Left colon (tissue), 2 donors: ENCODE measurements around the gene ZSWIM8. TPM values are rescaled to one million over a fixed set of nuclear protein-coding genes. Genes with fewer than 3 reads are reported as not detected.
"Not testable (repeated sequence)": the region's sequence is repeated elsewhere in the genome, so short reads cannot be mapped to it uniquely, and the experiment has no call there.

Source experiments
- ATAC-seq: fragments of 200-7000 bp; cut with Tn5 transposase; one replicate; pipeline ENCODE4 v1.9.1; 2020; ENCODE audit warnings: mild to moderate bottlenecking, moderate library complexity
- DNase-seq, 2 donors: peaks; one replicate each; pipeline ENCODE4 v3.0.0-alpha.2; 2020
- intact Hi-C, 2 donors: fragments of 100-400 bp; cut with DNase I in 1 of 2; cut with micrococcal nuclease in 1 of 2; formaldehyde crosslinking; loops; one replicate each; pipeline versions ENCODE4 v1.11.2 to v1.14.0; 2022; cut with DNase I, micrococcal nuclease
- long read RNA-seq: library from polyadenylated mRNA; unstranded; transcript quantifications from one replicate; pipeline ENCODE4 v2.0.0, GENCODE V29; 2021
- total RNA-seq, 2 donors: library from RNA; stranded (reverse); fragmentation: NEBNext Ultra II Directional; extraction: Animal tissue kit (Norgen Biotek cat#: 25700); gene quantifications; one replicate each; pipeline ENCODE4 v1.2.1, GENCODE V29; 2021
- donor health status: DM: no; HTN: no; CAD: no.
- donor health status: DM: yes; HTN: yes; CAD: no.

The ZSWIM8 gene, protein sequence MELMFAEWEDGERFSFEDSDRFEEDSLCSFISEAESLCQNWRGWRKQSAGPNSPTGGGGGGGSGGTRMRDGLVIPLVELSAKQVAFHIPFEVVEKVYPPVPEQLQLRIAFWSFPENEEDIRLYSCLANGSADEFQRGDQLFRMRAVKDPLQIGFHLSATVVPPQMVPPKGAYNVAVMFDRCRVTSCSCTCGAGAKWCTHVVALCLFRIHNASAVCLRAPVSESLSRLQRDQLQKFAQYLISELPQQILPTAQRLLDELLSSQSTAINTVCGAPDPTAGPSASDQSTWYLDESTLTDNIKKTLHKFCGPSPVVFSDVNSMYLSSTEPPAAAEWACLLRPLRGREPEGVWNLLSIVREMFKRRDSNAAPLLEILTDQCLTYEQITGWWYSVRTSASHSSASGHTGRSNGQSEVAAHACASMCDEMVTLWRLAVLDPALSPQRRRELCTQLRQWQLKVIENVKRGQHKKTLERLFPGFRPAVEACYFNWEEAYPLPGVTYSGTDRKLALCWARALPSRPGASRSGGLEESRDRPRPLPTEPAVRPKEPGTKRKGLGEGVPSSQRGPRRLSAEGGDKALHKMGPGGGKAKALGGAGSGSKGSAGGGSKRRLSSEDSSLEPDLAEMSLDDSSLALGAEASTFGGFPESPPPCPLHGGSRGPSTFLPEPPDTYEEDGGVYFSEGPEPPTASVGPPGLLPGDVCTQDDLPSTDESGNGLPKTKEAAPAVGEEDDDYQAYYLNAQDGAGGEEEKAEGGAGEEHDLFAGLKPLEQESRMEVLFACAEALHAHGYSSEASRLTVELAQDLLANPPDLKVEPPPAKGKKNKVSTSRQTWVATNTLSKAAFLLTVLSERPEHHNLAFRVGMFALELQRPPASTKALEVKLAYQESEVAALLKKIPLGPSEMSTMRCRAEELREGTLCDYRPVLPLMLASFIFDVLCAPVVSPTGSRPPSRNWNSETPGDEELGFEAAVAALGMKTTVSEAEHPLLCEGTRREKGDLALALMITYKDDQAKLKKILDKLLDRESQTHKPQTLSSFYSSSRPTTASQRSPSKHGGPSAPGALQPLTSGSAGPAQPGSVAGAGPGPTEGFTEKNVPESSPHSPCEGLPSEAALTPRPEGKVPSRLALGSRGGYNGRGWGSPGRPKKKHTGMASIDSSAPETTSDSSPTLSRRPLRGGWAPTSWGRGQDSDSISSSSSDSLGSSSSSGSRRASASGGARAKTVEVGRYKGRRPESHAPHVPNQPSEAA (N-terminal part only)
- 10 to 100 TPM; 60.4 to 67.1 TPM for total RNA-seq
- long read RNA-seq, partial matches to known transcripts: 13 of 19 reads
- long read RNA-seq, other reads (novel, unspliced or antisense): 3 of 19 reads

DNA sequence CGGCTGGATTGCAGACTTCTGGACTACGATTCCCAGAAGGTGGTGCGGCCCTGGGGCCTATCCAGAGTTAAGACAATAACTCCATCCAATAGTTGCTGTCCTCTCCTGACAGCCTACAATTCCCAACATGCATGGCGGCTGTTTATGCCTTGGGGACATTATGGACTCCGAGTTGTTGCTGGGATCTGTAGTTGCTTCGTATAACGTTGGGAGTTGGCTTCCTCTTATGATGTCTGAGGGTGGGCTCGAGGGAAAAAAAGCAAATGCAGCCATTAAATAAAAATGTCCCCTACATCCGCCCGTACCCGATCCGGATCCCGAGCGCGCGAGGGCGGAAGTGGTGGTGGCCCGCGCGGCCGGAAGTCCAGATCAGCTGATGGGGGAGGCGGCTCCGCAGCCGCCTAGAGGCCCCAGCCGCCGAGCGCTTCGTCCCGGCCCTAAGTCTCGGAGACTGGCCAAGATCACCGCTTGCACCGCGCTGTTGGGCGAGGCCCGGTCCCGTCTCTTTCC is at the start of gene ZSWIM8:
Gene ZSWIM8 (plus strand): TSS at position 396 of the 510 bp plus-strand sequence. CDS start 273 bp downstream, outside the sequence.
- DNase-seq (peak; percentile 89 to 93), ATAC-seq (peak; percentile 79)
- intact Hi-C loops: no loop called here

DNA sequence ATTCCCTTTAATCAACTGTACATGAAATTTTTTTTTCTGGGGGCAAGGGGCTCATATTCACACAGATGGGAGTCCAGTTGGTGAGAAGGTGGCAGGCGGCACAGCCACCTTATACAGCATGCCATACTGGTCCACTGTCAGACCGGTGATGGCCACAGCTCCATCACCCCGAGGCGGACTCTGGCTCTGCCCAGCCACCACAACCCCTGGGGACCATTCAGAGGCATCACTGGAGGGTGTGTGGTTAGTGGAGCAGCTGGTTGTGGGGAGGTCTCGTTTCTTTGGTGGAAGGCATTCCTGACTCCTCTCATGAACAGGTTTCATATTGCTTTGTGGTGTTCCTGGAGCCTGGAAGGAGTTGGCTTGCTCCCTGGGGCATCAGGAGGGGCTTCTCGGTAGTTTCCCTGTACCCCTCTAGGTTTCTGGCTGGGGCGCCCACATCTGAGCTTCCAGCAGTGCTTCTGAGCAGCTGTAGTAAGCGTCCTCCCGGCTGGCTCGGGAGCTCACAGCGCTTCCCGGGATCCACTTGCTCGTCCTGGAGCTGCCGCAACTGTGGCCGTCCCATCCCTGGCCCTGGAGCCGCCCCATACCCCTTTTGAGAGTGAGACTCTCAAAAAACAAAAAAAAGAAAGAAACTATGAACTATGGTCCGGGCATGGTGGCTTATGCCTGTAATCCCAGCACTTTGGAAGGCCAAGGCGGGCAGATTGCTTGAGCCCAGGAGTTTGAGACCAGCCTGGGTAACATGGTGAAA is 44.7 kb upstream of the ZSWIM8 start:
- ATAC-seq, DNase-seq, intact Hi-C loops: not testable (repeated sequence)

DNA sequence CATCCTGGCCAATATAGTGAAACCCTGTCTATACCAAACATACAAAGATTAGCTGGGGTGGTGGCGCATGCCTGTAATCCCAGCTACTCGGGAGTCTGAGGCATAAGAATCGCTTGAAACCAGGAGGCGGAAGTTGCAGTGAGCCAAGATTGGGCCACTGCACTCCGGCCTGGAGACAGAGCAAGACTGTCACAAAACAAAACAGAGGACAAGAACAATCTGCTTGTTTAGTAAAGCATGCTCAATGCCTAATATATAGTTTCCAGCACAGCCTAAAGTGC is 43.0 kb upstream of the ZSWIM8 start:
- ATAC-seq: no peak
- intact Hi-C loops: no loop called here

DNA sequence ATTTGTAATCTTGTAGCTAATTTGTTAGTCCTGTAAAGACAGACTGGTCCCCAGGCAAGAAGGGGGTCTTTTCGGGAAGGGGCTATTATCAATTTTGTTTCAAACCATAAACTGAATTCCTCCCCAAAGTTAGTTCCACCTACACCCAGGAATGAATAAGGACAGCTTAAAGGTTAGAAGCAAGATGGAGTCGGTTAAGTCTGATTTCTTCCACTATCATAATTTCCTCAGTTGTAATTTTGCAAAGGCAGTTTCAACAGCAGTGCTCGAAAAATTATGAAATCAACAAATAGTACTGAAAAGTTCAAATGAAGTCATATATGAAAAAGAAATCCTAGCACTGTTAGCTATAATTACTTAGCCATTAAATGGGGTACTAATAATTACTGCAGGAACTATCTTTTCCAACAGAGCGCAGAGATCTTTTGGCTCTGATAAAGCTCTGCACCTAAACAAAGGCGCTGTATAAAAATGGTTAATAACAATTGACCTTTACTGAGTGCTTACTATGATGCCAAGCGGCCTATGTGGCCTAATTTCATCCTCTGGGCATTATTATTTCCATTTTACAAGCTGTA is 42.0 kb upstream of the ZSWIM8 start:
- DNase-seq (no peak), ATAC-seq (no peak)
- intact Hi-C loops: no loop called here

More for the DNA sequence above, 43.0 kb upstream of the ZSWIM8 start:
- DNase-seq: no peak

DNA sequence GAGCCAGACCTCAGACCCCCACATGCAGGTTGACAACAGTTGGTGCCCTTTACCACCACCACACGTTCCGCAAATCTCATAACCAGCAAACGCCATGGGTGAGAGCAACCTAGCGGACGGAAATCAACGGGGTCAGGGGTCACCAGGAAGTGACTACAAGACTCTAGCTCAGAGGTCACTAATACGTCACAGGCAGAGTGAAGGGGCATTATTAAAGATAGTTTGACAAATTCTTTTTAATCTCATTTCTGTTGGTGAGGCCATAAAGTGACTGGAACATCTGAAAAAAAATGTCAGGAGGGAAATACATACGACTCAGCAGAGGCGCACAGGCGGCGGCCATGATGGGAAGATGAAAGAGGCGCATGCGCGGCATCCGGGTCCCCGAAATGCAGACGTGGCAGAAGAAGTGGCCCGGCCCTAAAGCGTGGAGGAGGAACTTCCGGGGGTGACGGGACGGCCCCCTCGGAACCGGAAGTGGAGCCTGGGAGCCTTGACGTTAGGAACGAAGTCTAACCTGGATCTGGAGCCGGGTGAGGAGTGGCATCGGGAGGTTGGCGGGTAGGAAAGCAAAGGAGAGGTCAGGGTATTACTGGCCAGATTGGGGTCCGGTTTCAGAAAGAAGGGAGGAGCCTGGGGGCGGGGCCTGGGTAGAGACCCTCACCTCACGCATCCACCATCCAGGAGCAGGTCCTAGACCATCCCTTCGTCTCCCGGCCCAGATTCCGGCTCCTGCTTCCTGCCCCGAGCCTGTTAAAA is 41.3 kb upstream of the ZSWIM8 start, which contains the start of gene SEC24C:
Gene SEC24C (plus strand): TSS at position 468 of the 759 bp plus-strand sequence. CDS start 2,461 bp downstream, outside the sequence.
- intact Hi-C loops: no loop called here
- DNase-seq: peak; percentile 97 to 98
- peak; percentile 95 for ATAC-seq

DNA sequence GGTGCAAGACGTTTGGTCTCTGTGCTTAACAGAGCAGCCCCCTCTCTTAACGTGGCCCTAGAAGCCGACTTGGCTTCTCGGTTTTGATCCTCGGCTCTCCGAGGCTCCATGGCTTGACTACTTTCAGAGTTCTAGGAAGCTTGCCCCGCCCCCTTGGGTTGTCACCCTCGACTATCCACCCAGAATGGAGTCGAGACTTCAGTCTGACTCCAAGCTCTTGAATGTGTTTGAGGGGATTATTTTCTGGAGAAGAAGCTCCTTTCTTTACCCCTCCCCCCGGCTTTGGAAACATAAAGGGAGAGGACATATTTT is 40.8 kb upstream of the ZSWIM8 start:
- DNase-seq (peak; percentile 66 to 83), ATAC-seq (peak; percentile 55)
- intact Hi-C loops: no loop called here

DNA sequence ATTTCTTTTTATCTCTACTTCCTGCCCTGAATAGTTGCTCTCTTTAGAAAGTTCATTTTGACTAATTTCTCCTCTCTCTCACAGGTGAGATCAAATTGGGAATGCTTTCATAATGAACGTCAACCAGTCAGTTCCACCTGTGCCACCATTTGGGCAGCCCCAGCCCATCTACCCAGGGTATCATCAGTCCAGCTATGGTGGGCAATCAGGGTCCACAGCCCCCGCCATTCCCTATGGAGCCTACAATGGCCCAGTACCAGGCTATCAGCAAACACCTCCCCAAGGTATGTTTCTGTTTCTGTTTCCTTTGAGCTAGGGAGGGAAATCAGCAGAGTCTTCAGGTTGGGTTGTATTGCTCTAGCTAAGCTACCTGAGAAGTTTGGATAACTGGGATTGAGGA is 38.7 kb upstream of the ZSWIM8 start:
- ATAC-seq (no peak), DNase-seq (no peak)
- intact Hi-C loops: no loop called here

DNA sequence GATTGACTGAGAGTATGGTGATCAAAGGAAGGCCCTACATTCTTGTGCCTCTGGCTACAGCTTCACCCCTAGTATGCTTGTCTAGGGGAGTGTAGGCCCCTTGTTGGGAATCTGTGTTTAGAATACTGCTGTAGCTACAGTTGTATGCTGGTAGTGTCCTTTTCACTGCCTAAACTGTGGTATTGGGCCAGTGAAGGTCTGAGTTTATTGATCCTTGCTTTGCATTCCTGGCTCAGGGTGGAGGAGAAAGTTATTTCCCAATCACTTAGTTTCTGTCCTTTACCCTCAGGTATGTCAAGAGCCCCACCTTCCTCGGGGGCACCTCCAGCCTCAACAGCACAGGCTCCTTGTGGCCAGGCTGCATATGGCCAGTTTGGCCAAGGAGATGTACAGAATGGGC is 34.6 kb upstream of the ZSWIM8 start:
- intact Hi-C loops: no loop called here
- ATAC-seq: no peak
- DNase-seq: no peak

DNA sequence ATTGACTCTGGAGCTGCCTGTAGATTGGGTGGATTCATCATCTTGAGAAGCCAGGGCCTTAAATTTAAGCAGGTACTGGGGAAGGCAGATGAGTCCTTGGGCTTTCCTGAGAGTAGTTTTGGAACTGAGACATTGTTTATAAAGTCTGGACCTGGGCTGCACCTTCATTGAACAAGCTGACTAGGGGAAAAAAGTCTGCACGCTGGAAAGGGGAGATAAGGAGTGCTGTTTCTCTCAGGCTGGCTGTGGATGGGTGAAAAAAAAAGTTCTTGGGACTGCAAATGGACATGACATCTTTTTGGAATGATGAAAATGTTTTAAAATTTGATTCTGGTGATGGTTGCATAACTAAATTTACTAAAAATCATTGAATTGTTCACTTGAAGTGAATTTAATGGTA is 29.2 kb upstream of the ZSWIM8 start:
- DNase-seq (no peak), ATAC-seq (no peak)
- intact Hi-C loops: no loop called here

DNA sequence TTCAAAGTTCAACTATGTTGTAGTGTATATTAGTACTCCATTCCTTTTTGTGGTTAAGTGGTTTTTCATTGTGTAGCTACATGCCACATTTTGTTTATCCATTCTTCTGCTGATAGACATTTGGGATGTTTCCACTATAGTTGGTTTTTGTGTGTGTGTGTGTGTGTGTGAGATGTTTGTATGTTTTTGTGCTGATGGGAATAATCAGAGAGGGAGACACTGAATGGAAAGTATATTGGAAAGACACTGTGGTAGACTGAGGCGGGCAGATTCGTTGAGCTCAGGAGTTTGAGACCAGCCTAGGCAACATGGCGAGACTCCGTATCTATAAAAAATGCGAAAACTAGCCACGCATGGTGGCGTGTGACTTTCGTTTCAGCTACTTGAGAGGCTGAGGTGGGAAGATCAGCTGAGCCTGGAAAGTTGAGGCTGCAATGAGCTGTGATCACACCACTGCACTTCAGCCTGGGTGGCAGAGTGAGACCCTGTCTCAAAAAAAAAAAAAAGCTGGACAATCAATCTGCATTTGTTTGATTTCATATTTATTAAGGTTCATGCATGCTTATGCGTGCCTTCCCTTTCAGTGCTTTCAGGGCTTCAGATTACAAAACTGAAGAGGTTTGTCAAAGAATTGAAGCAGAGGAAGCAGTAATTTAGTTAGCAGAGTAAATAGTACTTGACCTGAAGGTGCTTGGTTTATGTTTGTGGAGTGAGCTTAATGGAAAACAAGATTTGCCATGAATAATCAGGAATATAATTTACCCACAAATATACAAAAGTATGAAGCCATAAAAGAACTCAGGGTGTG is 26.5 kb upstream of the ZSWIM8 start:
- ATAC-seq (no peak), DNase-seq (no peak)
- intact Hi-C loops: no loop called here

DNA sequence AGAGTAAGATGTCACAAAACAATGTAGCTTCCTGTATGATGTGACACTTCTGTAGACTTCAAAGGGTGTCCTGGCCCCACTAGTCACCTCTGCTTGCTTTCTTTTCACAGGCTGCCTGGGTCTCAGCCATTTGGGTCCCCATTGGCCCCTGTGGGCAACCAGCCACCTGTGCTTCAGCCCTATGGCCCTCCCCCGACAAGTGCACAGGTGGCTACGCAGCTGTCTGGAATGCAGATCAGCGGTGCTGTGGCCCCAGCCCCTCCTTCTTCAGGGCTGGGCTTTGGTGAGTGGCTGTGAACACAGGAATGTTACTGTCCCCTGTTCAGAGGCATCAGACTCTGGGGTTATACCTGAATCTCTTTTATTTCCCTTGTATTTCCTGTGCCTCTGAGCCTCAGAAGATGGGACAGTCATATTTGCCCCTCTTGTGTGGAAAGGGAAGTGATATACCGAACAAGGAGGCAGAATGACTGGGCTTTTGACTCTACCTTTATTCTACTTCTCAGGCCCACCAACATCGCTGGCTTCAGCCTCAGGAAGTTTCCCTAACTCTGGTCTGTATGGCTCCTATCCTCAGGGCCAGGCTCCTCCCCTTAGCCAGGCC is 25.8 kb upstream of the ZSWIM8 start:
- DNase-seq: no peak
- intact Hi-C loops: no loop called here
- no peak for ATAC-seq

DNA sequence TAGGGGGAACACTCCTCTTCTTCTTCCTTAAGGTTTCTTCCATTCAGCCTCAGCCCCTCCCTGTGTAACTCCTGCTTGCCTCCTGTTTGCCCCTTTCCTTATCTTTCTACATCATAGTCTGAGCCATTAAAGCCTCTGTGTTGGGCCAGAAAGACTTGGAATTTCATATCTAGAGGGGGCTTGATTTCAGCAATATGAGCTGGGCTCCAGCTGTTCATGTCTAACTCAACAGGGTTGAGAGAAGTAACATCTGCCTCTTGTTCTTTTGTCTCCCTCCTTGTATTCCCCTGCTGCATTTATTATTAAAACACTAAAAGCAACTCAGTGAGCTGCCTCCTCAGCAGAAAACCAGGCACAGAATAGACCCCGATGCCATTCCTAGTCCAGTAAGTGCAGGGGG is 23.6 kb upstream of the ZSWIM8 start:
- intact Hi-C loops: no loop called here
- no peak for ATAC-seq
- DNase-seq: no peak

DNA sequence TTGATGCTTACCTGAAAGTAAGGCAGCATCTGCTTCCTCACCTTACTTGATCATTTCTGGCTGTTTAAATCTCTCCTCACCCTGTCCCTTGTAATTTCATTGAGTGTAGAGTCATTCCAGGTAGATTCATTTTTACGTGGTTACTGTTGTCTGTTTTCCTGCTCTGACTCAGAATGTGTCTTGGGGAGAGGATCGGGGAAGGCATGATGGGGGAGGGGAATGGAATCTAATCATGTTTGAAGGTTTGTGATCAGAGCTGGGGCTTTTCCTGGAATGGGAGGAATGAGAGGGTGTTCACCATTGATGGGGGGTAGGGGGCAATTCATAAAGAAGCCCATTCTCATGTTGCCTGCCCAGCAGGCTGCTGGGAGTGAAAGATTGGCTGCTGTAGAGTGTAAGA is 22.5 kb upstream of the ZSWIM8 start:
- DNase-seq (no peak), ATAC-seq (no peak)
- intact Hi-C loops: no loop called here

DNA sequence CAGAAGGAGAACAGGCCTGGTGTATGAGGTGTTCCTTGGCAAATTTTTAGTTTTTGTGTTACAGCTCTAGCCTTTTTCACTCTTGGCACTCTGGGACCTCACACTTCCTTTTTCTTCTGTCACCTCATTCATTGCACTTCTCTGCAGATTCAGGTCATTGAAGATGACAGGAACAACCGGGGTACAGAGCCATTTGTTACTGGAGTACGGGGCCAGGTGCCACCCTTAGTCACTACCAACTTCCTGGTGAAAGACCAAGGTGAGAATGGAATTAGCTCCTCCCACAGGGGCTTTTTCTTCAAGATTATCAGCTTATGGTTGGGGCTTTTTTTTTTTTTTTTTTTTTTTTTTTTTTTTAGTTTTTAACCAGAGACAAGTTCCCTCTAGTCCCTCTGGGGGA is 22.1 kb upstream of the ZSWIM8 start:
- intact Hi-C loops: no loop called here
- ATAC-seq: no peak

DNA sequence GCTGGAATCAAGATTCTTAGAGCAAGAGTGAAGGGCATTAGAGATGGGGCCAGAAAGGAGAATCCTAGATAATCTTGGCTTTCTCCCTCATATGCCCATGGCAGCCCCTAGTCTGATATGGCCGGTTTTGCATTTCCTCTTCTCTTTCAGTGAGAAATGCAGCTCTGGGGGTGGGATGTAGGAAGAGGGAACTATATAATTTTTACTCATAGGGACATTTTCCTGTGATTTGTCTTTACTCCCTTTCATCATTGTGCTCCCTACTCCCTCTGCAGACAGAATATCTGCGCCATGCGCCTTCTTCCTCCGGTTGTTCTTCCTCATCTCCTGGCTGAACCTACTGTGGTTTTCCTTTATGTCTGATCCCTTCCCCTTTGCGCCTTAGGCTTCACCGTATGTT is 20.3 kb upstream of the ZSWIM8 start:
- intact Hi-C loops: no loop called here
- ATAC-seq: no peak
- no peak for DNase-seq

More for the DNA sequence above, 22.1 kb upstream of the ZSWIM8 start:
- no peak for DNase-seq

DNA sequence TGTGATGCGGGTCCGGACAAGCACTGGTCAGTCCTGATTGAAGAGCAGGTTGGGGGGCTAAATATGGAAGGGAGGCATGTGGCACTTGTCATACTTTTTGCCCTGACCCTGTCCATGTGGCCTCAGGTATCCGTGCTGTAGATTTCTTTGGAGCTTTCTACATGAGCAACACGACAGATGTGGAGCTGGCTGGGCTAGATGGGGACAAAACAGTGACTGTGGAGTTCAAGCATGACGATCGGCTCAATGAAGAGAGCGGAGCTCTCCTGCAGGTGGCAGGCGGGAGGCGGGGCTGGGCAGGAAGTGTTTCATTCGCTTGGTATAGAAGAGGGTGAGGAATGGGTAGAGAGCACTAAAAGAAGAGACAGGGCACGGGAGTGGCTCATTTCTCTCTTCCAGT is 16.5 kb upstream of the ZSWIM8 start:
- peak; percentile 15 for ATAC-seq

More for the DNA sequence above, 16.5 kb upstream of the ZSWIM8 start:
- DNase-seq: peak in 1 of 2 donors; percentile 61
- intact Hi-C loops: no loop called here
